Cardiac muscle cell (in vitro differentiated cells and primary cell): ENCODE results near the gene STPG4. TPM values are rescaled to one million over a fixed set of nuclear protein-coding genes. Genes with fewer than 3 reads are reported as not detected.
"Not testable (repeated sequence)": the region's sequence is repeated elsewhere in the genome, so short reads cannot be mapped to it uniquely, and the experiment has no call there.

Experiments
- DNase-seq, 2 donors: peaks; one replicate each; pipeline versions ENCODE4 v3.0.0 to v3.0.0-alpha.2; 2010 to 2017; ENCODE audit warnings: low read depth in 1 of 2, low spot score in 1 of 2
- H3K27ac ChIP-seq: fragments of 200-600 bp; sonication (generic); 2 replicates; pipeline ENCODE4 v1.5.1; 2016
- H3K27me3 ChIP-seq: fragments of 200-600 bp; sonication (generic); 2 replicates; pipeline ENCODE4 v1.6.0; 2016; ENCODE audit warnings: control low read depth
- H3K36me3 ChIP-seq: fragments of 200-600 bp; sonication (generic); 2 replicates; pipeline ENCODE4 v1.5.1; 2016; ENCODE audit warnings: control low read depth
- H3K4me1 ChIP-seq: fragments of 200-600 bp; sonication (generic); 2 replicates; pipeline ENCODE4 v1.8.1; 2017; ENCODE audit warnings: low read depth, mild to moderate bottlenecking, mixed run types
- H3K4me3 ChIP-seq: fragments of 200-600 bp; sonication (generic); 2 replicates; pipeline ENCODE4 v1.5.1; 2016; ENCODE audit warnings: mild to moderate bottlenecking
- H3K9me3 ChIP-seq: fragments of 200-600 bp; sonication (generic); 2 replicates; pipeline ENCODE4 v1.5.1; 2017; ENCODE audit warnings: low read depth, mild to moderate bottlenecking, control low read depth
- CTCF ChIP-seq: IDR thresholded peaks from 2 replicates; pipeline ENCODE4 v1.5.1; 2012; ENCODE audit warnings: low read depth, mild to moderate bottlenecking, low read length
- polyA plus RNA-seq: library from polyadenylated mRNA; unstranded; fragments of >200 nt; fragmentation: Nextera tagmentation; extraction: Ambion mirVana; gene quantifications from 2 replicates; pipeline ENCODE4 v1.2.1, GENCODE V29; 2016
- total RNA-seq: library from RNA; depleted of rRNA; stranded (reverse); fragments of >200 nt; gene quantifications from 2 replicates; pipeline ENCODE4 v1.2.3, GENCODE V29; 2016

Gene STPG4
- total and polyA plus RNA-seq, 2 experiments from 2014 or later, result not detected

GRCh38 chr2:47190188-47190881, 35.2 kb upstream of the STPG4 start:
- Histone ChIP-seq H3K4me3 (no peak overlapping the region), H3K36me3 (no peaks in the 10 kb centered on the region), H3K4me1 (peaks cover 33% of the 10 kb centered on the region), H3K9me3 (no peaks in the 10 kb centered on the region), H3K27me3 (no peaks in the 10 kb centered on the region), H3K27ac (no peak overlapping the region)
- no peak for DNase-seq
- TF ChIP-seq CTCF, result no peak

GRCh38 chr2:47189635-47190034, 34.5 kb upstream of the STPG4 start:
- peak in 1 of 2 donors; percentile 82 for DNase-seq
- no peaks in the 10 kb centered on the region for H3K36me3 ChIP-seq
- no peaks in the 10 kb centered on the region for H3K9me3 ChIP-seq
- no peaks in the 10 kb centered on the region for H3K27me3 ChIP-seq
- TF ChIP-seq CTCF, result no peak
- no peak overlapping the region for H3K27ac ChIP-seq
- H3K4me1 ChIP-seq, result peaks cover 33% of the 10 kb centered on the region
- no peak overlapping the region for H3K4me3 ChIP-seq

GRCh38 chr2:47187069-47187468, 32.0 kb upstream of the STPG4 start:
- H3K36me3 ChIP-seq, result no peaks in the 10 kb centered on the region
- H3K27ac ChIP-seq, result no peak overlapping the region
- no peak for TF ChIP-seq CTCF
- no peaks in the 10 kb centered on the region for H3K27me3 ChIP-seq
- peaks cover 12% of the 10 kb centered on the region for H3K4me1 ChIP-seq
- no peak for DNase-seq
- H3K4me3 ChIP-seq, result no peak overlapping the region
- H3K9me3 ChIP-seq, result no peaks in the 10 kb centered on the region

- TF ChIP-seq CTCF, result no peak
- H3K4me1 ChIP-seq, result peaks cover 10% of the 10 kb centered on the region
- no peaks in the 10 kb centered on the region for H3K27me3 ChIP-seq
- H3K9me3 ChIP-seq, result no peaks in the 10 kb centered on the region
- H3K4me3 ChIP-seq, result no peak overlapping the region
- H3K36me3 ChIP-seq, result no peaks in the 10 kb centered on the region
- DNase-seq, result no peak
- H3K27ac ChIP-seq, result no peak overlapping the region
These were observed 31.2 kb upstream of the STPG4 start for GRCh38 chr2:47186351-47186750.

- H3K27ac ChIP-seq, H3K27me3 ChIP-seq, H3K4me3 ChIP-seq, DNase-seq, H3K36me3 ChIP-seq, H3K9me3 ChIP-seq: not testable (repeated sequence)
- H3K4me1 ChIP-seq, result peaks cover 10% of the 10 kb centered on the region
These were observed 30.0 kb upstream of the STPG4 start for GRCh38 chr2:47185098-47185497.

GRCh38 chr2:47181176-47181575, 26.1 kb upstream of the STPG4 start:
- Histone ChIP-seq H3K27me3 (no peaks in the 10 kb centered on the region), H3K36me3 (no peaks in the 10 kb centered on the region), H3K4me3 (no peak overlapping the region), H3K4me1 (no peaks in the 10 kb centered on the region), H3K9me3 (no peaks in the 10 kb centered on the region), H3K27ac (no peak overlapping the region)
- DNase-seq, result no peak
- no peak for TF ChIP-seq CTCF
